PC-9 (cell line): Measurements from ENCODE around the gene RUNDC3A. TPM values are rescaled to one million over a fixed set of nuclear protein-coding genes. Genes with fewer than 3 reads are reported as not detected.
A peak's percentile ranks its signal among the peaks of the same experiment; 100 is the strongest.

ENCODE experiments used
- BruUV-seq: library from RNA; stranded (reverse); fragments of 400-500 nt; replicated peaks from 2 replicates; lab custom pipeline; 2021; lab: Mats Ljungman, UMichigan
- CTCF ChIA-PET: fragments of 300-600 bp; sonication (Branson Sonifier 250); formaldehyde crosslinking; loops from one replicate; lab custom pipeline; 2022; ENCODE audit warnings: antibody characterized with exemption; lab: Charles Lee
- POLR2A ChIA-PET: fragments of 300-600 bp; sonication (Branson Sonifier 250); formaldehyde crosslinking; loops from one replicate; lab custom pipeline; 2022; ENCODE audit warnings: antibody characterized with exemption; ENCODE audit not compliant: unreplicated experiment; lab: Charles Lee
- DNase-seq, 2 experiments: peaks; one replicate each; pipeline versions ENCODE4 v3.0.0 to v3.0.0-alpha.2; 2015 to 2022; ENCODE audit warnings: mixed read lengths in 1 of 2
- H2AFZ ChIP-seq: fragments of 200-600 bp; sonication (generic); 2 replicates; pipeline ENCODE4 v1.8.1; 2017; ENCODE audit warnings: antibody characterized with exemption
- H3F3A ChIP-seq: fragments of 200-600 bp; sonication (generic); 2 replicates; pipeline ENCODE4 v1.8.1; 2017; ENCODE audit warnings: antibody characterized with exemption, mild to moderate bottlenecking, low read depth; ENCODE audit not compliant: insufficient read depth
- H3K27ac ChIP-seq: fragments of 200-600 bp; sonication (generic); 2 replicates; pipeline ENCODE4 v1.6.1; 2016; ENCODE audit warnings: mixed run types
- H3K27me3 ChIP-seq: fragments of 200-600 bp; sonication (generic); 2 replicates; pipeline ENCODE4 v1.6.1; 2016; ENCODE audit warnings: low read depth, mixed run types; ENCODE audit not compliant: insufficient read depth
- H3K36me3 ChIP-seq: fragments of 200-600 bp; sonication (generic); 2 replicates; pipeline ENCODE4 v1.6.1; 2016; ENCODE audit warnings: low read depth, mixed run types
- H3K4me1 ChIP-seq: fragments of 200-600 bp; sonication (generic); replicated peaks from 2 replicates; pipeline ENCODE4 v1.6.1; 2016; ENCODE audit warnings: mixed run types; ENCODE audit not compliant: insufficient read depth
- H3K4me2 ChIP-seq: fragments of 200-600 bp; sonication (generic); 2 replicates; pipeline ENCODE4 v1.6.1; 2017; ENCODE audit warnings: mixed run types
- H3K4me3 ChIP-seq: fragments of 200-600 bp; sonication (generic); 2 replicates; pipeline ENCODE4 v1.6.1; 2016; ENCODE audit warnings: mixed run types
- H3K79me2 ChIP-seq: fragments of 200-600 bp; sonication (generic); 2 replicates; pipeline ENCODE4 v1.6.1; 2017; ENCODE audit warnings: low read depth, mixed run types
- H3K9me2 ChIP-seq: fragments of 200-600 bp; sonication (generic); 2 replicates; pipeline ENCODE4 v1.8.1; 2017; ENCODE audit warnings: mild to moderate bottlenecking; ENCODE audit not compliant: insufficient read depth
- H3K9me3 ChIP-seq: fragments of 200-600 bp; sonication (generic); 2 replicates; pipeline ENCODE4 v1.8.1; 2016; ENCODE audit warnings: low read depth; ENCODE audit not compliant: insufficient read depth
- H4K20me1 ChIP-seq: fragments of 200-600 bp; sonication (generic); 2 replicates; pipeline ENCODE4 v1.8.1; 2017; ENCODE audit not compliant: insufficient read depth
- EZH2 ChIP-seq: fragments of 200-600 bp; sonication (generic); IDR thresholded peaks from 2 replicates; pipeline ENCODE4 v1.8.0; 2017; ENCODE audit warnings: antibody characterized with exemption, low read depth
- intact Hi-C: fragments of 100-400 bp; cut with micrococcal nuclease; formaldehyde crosslinking; loops from one replicate; pipeline ENCODE4 v1.10.0; 2022; ENCODE audit not compliant: unreplicated experiment
- total RNA-seq: library from RNA; stranded (reverse); gene quantifications from 2 replicates; pipeline ENCODE4 v1.2.3, GENCODE V29; 2021
- TF ChIP-seq, protein P1 (sequence below): fragments of 200-600 bp; sonication (generic); conservative IDR thresholded peaks from 2 replicates; pipeline ENCODE4 v1.6.1; 2017; ENCODE audit warnings: mixed run types, antibody characterized with exemption, mild to moderate bottlenecking, moderate library complexity

RUNDC3A gene
- total RNA-seq, 1 experiment from 2014 or later, result not detected

DNA sequence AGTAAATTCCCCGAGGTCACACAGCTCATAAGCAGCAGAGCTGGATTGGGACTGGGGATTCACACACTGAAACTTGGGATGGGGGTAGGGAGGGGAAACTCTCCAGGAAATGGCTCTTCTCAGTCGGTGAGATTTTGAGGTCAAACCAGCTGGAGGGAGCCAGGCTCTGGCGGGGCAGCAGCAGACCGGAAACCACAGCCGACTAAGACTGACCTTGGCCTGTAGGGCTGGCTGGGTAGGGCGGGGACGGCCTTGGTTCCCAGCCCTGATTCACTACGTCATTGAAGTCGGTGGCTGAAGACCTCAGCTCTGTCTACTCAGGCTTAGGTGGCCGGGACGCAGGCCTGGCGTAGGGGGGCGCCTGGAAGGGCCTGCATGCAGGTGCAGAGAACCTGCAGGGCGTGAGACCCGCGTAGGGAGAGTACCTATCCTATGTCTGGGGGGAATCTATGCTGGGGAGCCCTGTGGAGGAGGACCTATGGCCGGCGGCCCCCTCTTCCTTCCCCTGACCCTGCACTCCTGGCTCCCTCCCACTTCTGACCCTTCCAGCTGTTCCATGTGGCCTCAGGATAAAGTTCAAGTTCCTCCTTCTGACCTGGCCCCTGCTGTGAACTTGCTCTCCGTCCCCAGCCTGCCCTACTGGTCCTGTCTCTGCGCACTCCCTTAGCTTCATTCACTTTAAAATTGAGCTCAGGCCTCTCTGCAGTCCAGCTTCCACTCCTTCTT is 28.6 kb upstream of the RUNDC3A start:
- H3K27me3 ChIP-seq, result no peaks in the 10 kb centered on the region
- no peak overlapping the region for H2AFZ ChIP-seq
- no peak overlapping the region for H3K27ac ChIP-seq
- H3K9me2 ChIP-seq, result no peaks in the 10 kb centered on the region
- no peaks in the 10 kb centered on the region for H3K36me3 ChIP-seq
- H3K4me3 ChIP-seq, result no peak overlapping the region
- H3K79me2 ChIP-seq, result no peaks in the 10 kb centered on the region
- 0 out of 2 replicates have a peak, but pooled peaks cover 5% of the 10 kb centered on the region for H3K4me1 ChIP-seq
- BruUV-seq, result no TSS peak
- no peaks in the 10 kb centered on the region for H3F3A ChIP-seq
- intact Hi-C loops, result no loop called here
- DNase-seq, result peak; percentile 55 to 62
- H4K20me1 ChIP-seq, result no peaks in the 10 kb centered on the region
- no peak for TF ChIP-seq EZH2
- TF ChIP-seq, protein P1, sequence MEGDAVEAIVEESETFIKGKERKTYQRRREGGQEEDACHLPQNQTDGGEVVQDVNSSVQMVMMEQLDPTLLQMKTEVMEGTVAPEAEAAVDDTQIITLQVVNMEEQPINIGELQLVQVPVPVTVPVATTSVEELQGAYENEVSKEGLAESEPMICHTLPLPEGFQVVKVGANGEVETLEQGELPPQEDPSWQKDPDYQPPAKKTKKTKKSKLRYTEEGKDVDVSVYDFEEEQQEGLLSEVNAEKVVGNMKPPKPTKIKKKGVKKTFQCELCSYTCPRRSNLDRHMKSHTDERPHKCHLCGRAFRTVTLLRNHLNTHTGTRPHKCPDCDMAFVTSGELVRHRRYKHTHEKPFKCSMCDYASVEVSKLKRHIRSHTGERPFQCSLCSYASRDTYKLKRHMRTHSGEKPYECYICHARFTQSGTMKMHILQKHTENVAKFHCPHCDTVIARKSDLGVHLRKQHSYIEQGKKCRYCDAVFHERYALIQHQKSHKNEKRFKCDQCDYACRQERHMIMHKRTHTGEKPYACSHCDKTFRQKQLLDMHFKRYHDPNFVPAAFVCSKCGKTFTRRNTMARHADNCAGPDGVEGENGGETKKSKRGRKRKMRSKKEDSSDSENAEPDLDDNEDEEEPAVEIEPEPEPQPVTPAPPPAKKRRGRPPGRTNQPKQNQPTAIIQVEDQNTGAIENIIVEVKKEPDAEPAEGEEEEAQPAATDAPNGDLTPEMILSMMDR, result no peak
- no peaks in the 10 kb centered on the region for H3K9me3 ChIP-seq
- H3K4me2 ChIP-seq, result peak overlapping the region; percentile 40; the same call in 1 of the 2 replicates
- ChIA-PET CTCF (interaction anchor here (0.6 kb wide), 1 partner anchor 62 kb away, joined by 3 read pairs; no protein-coding TSS in a partner anchor), POLR2A (no interaction called here)

DNA sequence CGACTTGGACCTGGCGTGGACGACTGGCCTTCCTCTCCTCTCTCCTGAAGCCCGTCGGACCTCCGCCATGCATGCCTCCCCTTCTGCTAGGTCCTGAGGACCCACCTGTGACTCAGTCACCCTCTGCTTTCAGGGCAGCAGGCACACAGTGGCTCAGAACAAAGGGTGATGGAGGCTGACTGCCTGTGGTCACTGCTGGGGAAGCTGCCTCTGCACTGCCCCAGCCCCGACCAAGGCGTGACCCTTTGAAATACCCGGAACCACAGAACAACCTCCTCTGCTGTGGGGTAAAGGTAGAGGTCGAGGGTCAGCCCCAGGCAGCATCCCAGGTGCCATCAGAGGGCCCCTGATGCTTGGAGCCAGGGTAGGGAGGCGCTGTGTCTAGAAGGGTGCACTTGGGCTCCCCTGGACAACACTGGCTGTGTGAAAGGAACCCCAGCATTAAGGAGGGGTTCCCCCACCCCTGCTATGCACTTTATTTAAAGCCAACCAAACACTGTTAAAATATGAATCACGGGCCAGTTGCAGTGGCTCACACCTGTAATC is 27.9 kb upstream of the RUNDC3A start:
- TF ChIP-seq, protein P1, result no peak
- no peak for TF ChIP-seq EZH2
- DNase-seq, result no peak
- Histone ChIP-seq H3K36me3 (no peaks in the 10 kb centered on the region), H3K27me3 (no peaks in the 10 kb centered on the region), H3K4me2 (peak overlapping the region; percentile 40; the same call in 1 of the 2 replicates), H3K9me3 (no peaks in the 10 kb centered on the region), H3K27ac (no peak overlapping the region), H2AFZ (no peak overlapping the region), H3K4me1 (0 out of 2 replicates have a peak, but pooled peaks cover 5% of the 10 kb centered on the region), H3K4me3 (no peak overlapping the region), H4K20me1 (no peaks in the 10 kb centered on the region), H3K9me2 (no peaks in the 10 kb centered on the region), H3K79me2 (no peaks in the 10 kb centered on the region), H3F3A (no peaks in the 10 kb centered on the region)
- ChIA-PET POLR2A (no interaction called here), CTCF (no interaction called here)
- intact Hi-C loops, result no loop called here
- BruUV-seq, result no TSS peak

DNA sequence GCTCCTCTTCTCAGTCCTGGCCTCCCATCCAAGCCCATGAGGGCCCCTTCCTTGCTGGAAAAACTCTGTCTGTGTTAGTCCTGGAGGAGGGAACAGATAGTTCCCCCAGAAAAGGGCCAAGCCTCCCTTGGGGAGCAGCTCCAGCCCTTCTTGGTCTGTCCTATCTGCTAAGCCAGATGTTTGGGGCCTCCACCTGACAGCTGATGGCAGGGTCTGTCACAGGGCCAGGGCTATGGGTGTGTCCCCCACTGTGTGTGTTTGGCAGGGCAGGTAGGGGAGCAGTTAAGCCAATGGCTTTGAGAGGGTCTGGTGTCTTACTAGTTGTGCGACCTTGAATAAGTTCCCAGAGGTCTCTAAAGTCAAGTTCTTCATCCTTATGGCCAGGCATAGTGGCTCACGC is 26.8 kb upstream of the RUNDC3A start:
- no peaks in the 10 kb centered on the region for H3K27me3 ChIP-seq
- H3K4me3 ChIP-seq, result no peak overlapping the region
- no TSS peak for BruUV-seq
- ChIA-PET POLR2A (interaction anchor here (0.6 kb wide), 1 partner anchor 10 kb away, joined by 10 read pairs; no protein-coding TSS in a partner anchor), CTCF (no interaction called here)
- H3F3A ChIP-seq, result no peaks in the 10 kb centered on the region
- H3K9me2 ChIP-seq, result no peaks in the 10 kb centered on the region
- H4K20me1 ChIP-seq, result no peaks in the 10 kb centered on the region
- H3K27ac ChIP-seq, result no peak overlapping the region
- DNase-seq, result no peak
- no peaks in the 10 kb centered on the region for H3K9me3 ChIP-seq
- no peak overlapping the region for H2AFZ ChIP-seq
- TF ChIP-seq EZH2, result no peak
- TF ChIP-seq, protein P1, result no peak
- H3K79me2 ChIP-seq, result no peaks in the 10 kb centered on the region
- intact Hi-C loops, result no loop called here
- H3K4me2 ChIP-seq, result no peak overlapping the region
- H3K4me1 ChIP-seq, result 0 out of 2 replicates have a peak, but pooled peaks cover 5% of the 10 kb centered on the region
- no peaks in the 10 kb centered on the region for H3K36me3 ChIP-seq
